PC-3 (cell line): ENCODE measurements around the gene RHOG. TPM values are rescaled to one million over a fixed set of nuclear protein-coding genes. Genes with fewer than 3 reads are reported as not detected.

Experiments
- ATAC-seq: fragments of 200-7000 bp; cut with Tn5 transposase; 2 replicates; pipeline ENCODE4 v1.9.1; 2020; ENCODE audit warnings: mild to moderate bottlenecking, moderate library complexity
- BruUV-seq: library from RNA; stranded (reverse); fragments of 400-500 nt; replicated peaks from 2 replicates; lab custom pipeline; 2021; lab: Mats Ljungman, UMichigan
- CTCF ChIA-PET: fragments of 300-600 bp; sonication (Branson Sonifier 250); formaldehyde crosslinking; loops from one replicate; lab custom pipeline; 2022; ENCODE audit warnings: antibody characterized with exemption; lab: Charles Lee
- POLR2A ChIA-PET: fragments of 300-600 bp; sonication (Branson Sonifier 250); formaldehyde crosslinking; loops from one replicate; lab custom pipeline; 2022; ENCODE audit warnings: antibody characterized with exemption; ENCODE audit not compliant: unreplicated experiment; lab: Charles Lee
- DNase-seq: peaks from one replicate; pipeline ENCODE4 v3.0.0-alpha.2; 2015
- H2AFZ ChIP-seq: fragments of 300-600 bp; sonication (generic); 2 replicates; pipeline ENCODE4 v1.6.0; 2016; ENCODE audit warnings: antibody characterized with exemption, low read length
- H3F3A ChIP-seq: fragments of 300-600 bp; sonication (generic); one replicate; pipeline ENCODE4 v1.6.0; 2017; ENCODE audit warnings: antibody characterized with exemption, low read length, control low read depth, mild to moderate bottlenecking; ENCODE audit not compliant: unreplicated experiment
- H3K27ac ChIP-seq: fragments of 300-600 bp; sonication (generic); 2 replicates; pipeline ENCODE4 v1.5.1; 2016; ENCODE audit warnings: mild to moderate bottlenecking, low read length
- H3K27me3 ChIP-seq: fragments of 300-600 bp; sonication (generic); 2 replicates; pipeline ENCODE4 v1.6.1; 2016; ENCODE audit warnings: low read length, mixed read lengths
- H3K36me3 ChIP-seq: fragments of 300-600 bp; sonication (generic); 2 replicates; pipeline ENCODE4 v1.6.1; 2016; ENCODE audit warnings: low read depth, mixed run types, low read length, mixed read lengths
- H3K4me1 ChIP-seq: fragments of 300-600 bp; sonication (generic); 2 replicates; pipeline ENCODE4 v1.5.1; 2016; ENCODE audit warnings: low read length; ENCODE audit not compliant: insufficient read depth
- H3K4me2 ChIP-seq: fragments of 300-600 bp; sonication (generic); 2 replicates; pipeline ENCODE4 v1.6.0; 2016; ENCODE audit warnings: low read length
- H3K4me3 ChIP-seq: fragments of 300-600 bp; sonication (generic); 2 replicates; pipeline ENCODE4 v1.5.1; 2016; ENCODE audit warnings: mild to moderate bottlenecking, low read length, mixed read lengths
- H3K79me2 ChIP-seq: fragments of 300-600 bp; sonication (generic); 2 replicates; pipeline ENCODE4 v1.6.1; 2017; ENCODE audit warnings: low read length, mixed read lengths
- H3K9ac ChIP-seq: fragments of 300-600 bp; sonication (generic); 2 replicates; pipeline ENCODE4 v1.6.0; 2016; ENCODE audit warnings: mild to moderate bottlenecking, low read length
- H3K9me2 ChIP-seq: fragments of 300-600 bp; sonication (generic); replicated peaks from 2 replicates; pipeline ENCODE4 v1.6.1; 2016; ENCODE audit warnings: mixed run types, low read length, mixed read lengths
- H3K9me3 ChIP-seq: fragments of 300-600 bp; sonication (generic); 2 replicates; pipeline ENCODE4 v1.6.1; 2016; ENCODE audit warnings: low read length, mixed read lengths
- H4K20me1 ChIP-seq: fragments of 300-600 bp; sonication (generic); 2 replicates; pipeline ENCODE4 v1.6.1; 2016; ENCODE audit warnings: low read length, mixed read lengths
- CTCF ChIP-seq: fragments of 300-600 bp; sonication (generic); conservative IDR thresholded peaks from 2 replicates; pipeline ENCODE4 v1.5.1; 2017; ENCODE audit warnings: antibody characterized with exemption, low read depth, mild to moderate bottlenecking, low read length
- EZH2 ChIP-seq: fragments of 300-600 bp; sonication (generic); IDR thresholded peaks from one replicate; pipeline ENCODE4 v1.6.1; 2017; ENCODE audit warnings: antibody characterized with exemption, mild to moderate bottlenecking, low read length; ENCODE audit not compliant: unreplicated experiment
- EZH2phosphoT487 ChIP-seq: fragments of 300-600 bp; sonication (generic); IDR thresholded peaks from 2 replicates; pipeline ENCODE4 v1.6.1; 2018; ENCODE audit warnings: mild to moderate bottlenecking, antibody characterized with exemption, low read length, borderline replicate concordance
- intact Hi-C: fragments of 100-400 bp; cut with micrococcal nuclease; formaldehyde crosslinking; loops from 2 replicates; pipeline ENCODE4 v1.9.0; 2023
- total RNA-seq: library from RNA; depleted of rRNA; stranded (reverse); fragments of >200 nt; gene quantifications from 2 replicates; pipeline ENCODE4 v1.2.3, GENCODE V29; 2014

The RHOG gene
- total RNA-seq, 1 experiment from 2014 or later = 31.2 TPM

- H3K79me2 ChIP-seq = peaks cover 5% of the 10 kb centered on the region
- no peak overlapping the region for H3K4me2 ChIP-seq
- peaks cover 6% of the 10 kb centered on the region; the same call in 1 of the 2 replicates for H3K4me1 ChIP-seq
- no peaks in the 10 kb centered on the region for H3K36me3 ChIP-seq
- no peaks in the 10 kb centered on the region for H3K27me3 ChIP-seq
- H3K9ac ChIP-seq = no peak overlapping the region
- H3K9me3 ChIP-seq = no peaks in the 10 kb centered on the region
- no peaks in the 10 kb centered on the region for H3K9me2 ChIP-seq
- H2AFZ ChIP-seq = no peak overlapping the region
- no TSS peak for BruUV-seq
- DNase-seq (no peak), ATAC-seq (no peak)
- TF ChIP-seq EZH2 (no peak), EZH2phosphoT487 (no peak), CTCF (no peak)
- POLR2A ChIA-PET = no interaction called here
- H3K4me3 ChIP-seq = no peak overlapping the region
- no peak overlapping the region for H3K27ac ChIP-seq
- intact Hi-C loops = no loop called here
- no peaks in the 10 kb centered on the region for H4K20me1 ChIP-seq
- H3F3A ChIP-seq = no peaks in the 10 kb centered on the region
- CTCF ChIA-PET = no interaction called here
Observed at GRCh38 chr11:3845246-3845645, 4.5 kb upstream of the RHOG start.

GRCh38 chr11:3843326-3843725 is 2.6 kb upstream of the RHOG start:
- no peak for ATAC-seq
- H3K36me3 ChIP-seq = no peaks in the 10 kb centered on the region; the same call in 1 of the 2 replicates
- H4K20me1 ChIP-seq = peaks cover 7% of the 10 kb centered on the region
- no TSS peak for BruUV-seq
- POLR2A ChIA-PET = no interaction called here
- no peak overlapping the region for H3K4me2 ChIP-seq
- CTCF ChIA-PET = interaction anchor here (0.7 kb wide), 1 partner anchor 12 kb away, joined by 4 read pairs; no protein-coding TSS in a partner anchor
- DNase-seq = no peak
- no peaks in the 10 kb centered on the region for H3K9me3 ChIP-seq
- no peaks in the 10 kb centered on the region for H3F3A ChIP-seq
- H3K9me2 ChIP-seq = no peaks in the 10 kb centered on the region
- intact Hi-C loops = no loop called here
- H3K79me2 ChIP-seq = peaks cover 24% of the 10 kb centered on the region
- no peak overlapping the region for H2AFZ ChIP-seq
- no peak overlapping the region for H3K4me3 ChIP-seq
- H3K4me1 ChIP-seq = peaks cover 17% of the 10 kb centered on the region
- TF ChIP-seq CTCF (no peak), EZH2 (no peak)
- H3K27me3 ChIP-seq = no peaks in the 10 kb centered on the region
- no peak overlapping the region for H3K9ac ChIP-seq
- H3K27ac ChIP-seq = no peak overlapping the region

GRCh38 chr11:3841426-3842350 is 929 bp upstream of the RHOG start:
- BruUV-seq = TSS peak; percentile 78
- H3K27ac ChIP-seq = peak overlapping the region; percentile 74
- peak overlapping the region; percentile 94 for H3K4me3 ChIP-seq
- peak overlapping the region; percentile 87 for H3K9ac ChIP-seq
- peak overlapping the region; percentile 82 for H2AFZ ChIP-seq
- H3K27me3 ChIP-seq = no peaks in the 10 kb centered on the region
- peaks cover 41% of the 10 kb centered on the region for H3K79me2 ChIP-seq
- peaks cover 12% of the 10 kb centered on the region for H4K20me1 ChIP-seq
- no peaks in the 10 kb centered on the region for H3K9me3 ChIP-seq
- POLR2A ChIA-PET = interaction anchor here (0.5 to 0.9 kb wide), 3 partner anchors 13 to 222 kb away, joined by 3 to 5 read pairs (median 4); partner anchors contain the start of gene STIM1
- peaks cover 17% of the 10 kb centered on the region for H3K4me1 ChIP-seq
- intact Hi-C loops = loop anchor here (1.0 to 2.0 kb wide), 2 partner anchors 14 to 33 kb away; partner anchors contain the start of genes PGAP2 and STIM1
- no peaks in the 10 kb centered on the region for H3F3A ChIP-seq
- H3K9me2 ChIP-seq = no peaks in the 10 kb centered on the region
- CTCF ChIA-PET = interaction anchor here (0.5 to 1.8 kb wide), 12 partner anchors 13 to 652 kb away, joined by 3 to 8 read pairs (median 4); partner anchors contain the start of gene STIM1
- DNase-seq (peak; percentile 83), ATAC-seq (peak; percentile 69)
- H3K36me3 ChIP-seq = no peaks in the 10 kb centered on the region; the same call in 1 of the 2 replicates
- no peak for TF ChIP-seq EZH2phosphoT487
- TF ChIP-seq EZH2 = no peak
- TF ChIP-seq CTCF = peak; percentile 73
- H3K4me2 ChIP-seq = peak overlapping the region; percentile 94
